NCI-H128 (cell line): ENCODE results near the gene E2F3.

Source experiments
- DNase-seq: peaks from one replicate; lab custom pipeline; 2025; ENCODE audit not compliant: unreplicated experiment; lab: John Stamatoyannopoulos, UW

E2F3 gene

DNA sequence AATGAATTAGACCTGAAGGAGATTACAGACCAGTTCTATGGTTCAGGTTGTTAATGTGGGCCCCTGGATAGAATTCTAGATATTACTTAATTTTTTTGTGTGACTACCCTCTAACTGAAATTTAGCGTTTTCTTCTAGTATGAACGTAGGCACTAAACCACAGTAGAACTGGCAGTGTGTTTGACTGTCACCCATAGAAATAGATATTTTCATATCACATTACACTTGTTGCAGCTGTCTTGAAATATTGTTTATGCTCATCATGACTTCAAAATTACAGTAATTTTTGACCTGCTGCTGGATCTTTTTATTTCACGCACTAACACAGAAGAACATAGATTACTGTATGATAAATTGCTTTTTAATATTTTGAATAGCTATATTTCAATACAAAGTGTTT, 31.6 kb downstream of the E2F3 start:
- no peak for DNase-seq

DNA sequence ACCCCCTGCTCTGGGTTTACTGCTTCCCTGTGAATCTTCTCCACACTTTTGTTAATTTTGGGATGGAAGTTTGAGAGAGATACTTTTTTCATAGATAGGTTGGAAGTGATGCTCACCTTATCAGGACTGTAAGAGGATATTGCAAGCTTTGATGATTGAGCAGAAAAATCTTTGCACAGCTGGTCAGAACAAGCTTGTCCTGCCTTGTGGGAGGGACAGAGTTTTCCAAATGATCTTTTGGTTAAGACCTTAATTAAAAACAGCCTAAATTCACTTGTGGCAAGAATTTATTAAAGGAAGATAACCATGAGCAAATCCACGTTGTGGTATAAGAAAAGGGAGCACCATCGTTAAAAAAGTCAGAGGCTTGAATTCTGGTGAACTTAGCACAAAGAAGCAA, 32.2 kb downstream of the E2F3 start:
- no peak for DNase-seq

DNA sequence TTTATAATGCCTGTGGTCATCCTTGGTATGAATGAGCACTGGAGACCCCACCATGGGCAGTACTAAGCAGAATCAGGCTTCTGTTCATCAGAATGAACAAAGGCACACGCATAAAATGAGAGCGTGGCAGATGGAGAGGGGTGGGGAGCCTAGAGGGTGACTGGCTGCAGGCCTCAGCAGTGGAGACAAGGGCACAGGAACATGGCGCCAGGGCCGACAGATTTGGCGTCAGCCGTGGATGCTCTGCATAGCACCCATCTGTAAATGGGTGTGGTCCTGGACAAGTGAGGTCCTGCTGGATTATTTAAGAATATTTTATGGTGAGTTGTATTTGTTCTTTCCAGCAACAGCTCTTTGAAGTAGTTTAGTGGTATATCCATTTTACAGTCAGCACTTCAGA, 33.1 kb downstream of the E2F3 start:
- DNase-seq = no peak

DNA sequence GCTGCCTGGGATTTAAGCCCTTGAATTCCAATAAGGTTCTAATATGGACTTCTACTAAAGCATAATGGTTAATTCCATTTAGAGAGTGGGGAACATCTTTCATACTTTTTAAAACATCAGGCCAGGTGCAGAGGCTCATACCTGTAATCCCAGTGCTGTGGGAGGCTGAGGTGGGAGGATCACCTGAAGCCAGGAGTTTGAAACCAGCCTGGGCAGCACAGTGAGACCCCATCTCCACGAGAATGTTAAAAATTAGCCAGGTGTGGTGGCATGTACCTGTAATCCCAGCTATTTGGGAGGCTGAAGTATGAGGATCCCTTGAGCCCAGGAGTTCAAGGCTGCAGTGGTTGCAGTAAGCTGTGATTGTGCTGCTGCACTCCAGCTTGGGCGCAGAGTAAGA, 35.0 kb downstream of the E2F3 start:
- DNase-seq = no peak

DNA sequence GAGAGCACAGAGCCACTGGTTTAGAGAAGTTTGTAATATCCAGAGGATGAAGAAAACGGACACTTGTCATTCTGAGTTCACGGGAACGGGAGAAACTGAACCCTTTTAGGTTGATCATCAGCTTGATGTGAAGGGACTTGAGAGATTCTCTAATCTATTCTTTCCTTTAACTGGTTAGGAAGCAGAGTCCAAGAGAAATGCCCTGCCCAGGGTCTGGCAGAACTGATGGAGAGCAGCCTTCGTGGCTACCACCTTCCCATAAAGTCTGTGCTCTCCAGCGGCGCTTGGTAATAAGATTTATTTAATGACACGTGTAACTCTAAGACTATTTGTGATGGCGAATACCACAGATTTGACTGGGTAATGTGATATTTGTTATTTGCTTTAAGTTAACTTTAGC, 36.0 kb downstream of the E2F3 start:
- no peak for DNase-seq

DNA sequence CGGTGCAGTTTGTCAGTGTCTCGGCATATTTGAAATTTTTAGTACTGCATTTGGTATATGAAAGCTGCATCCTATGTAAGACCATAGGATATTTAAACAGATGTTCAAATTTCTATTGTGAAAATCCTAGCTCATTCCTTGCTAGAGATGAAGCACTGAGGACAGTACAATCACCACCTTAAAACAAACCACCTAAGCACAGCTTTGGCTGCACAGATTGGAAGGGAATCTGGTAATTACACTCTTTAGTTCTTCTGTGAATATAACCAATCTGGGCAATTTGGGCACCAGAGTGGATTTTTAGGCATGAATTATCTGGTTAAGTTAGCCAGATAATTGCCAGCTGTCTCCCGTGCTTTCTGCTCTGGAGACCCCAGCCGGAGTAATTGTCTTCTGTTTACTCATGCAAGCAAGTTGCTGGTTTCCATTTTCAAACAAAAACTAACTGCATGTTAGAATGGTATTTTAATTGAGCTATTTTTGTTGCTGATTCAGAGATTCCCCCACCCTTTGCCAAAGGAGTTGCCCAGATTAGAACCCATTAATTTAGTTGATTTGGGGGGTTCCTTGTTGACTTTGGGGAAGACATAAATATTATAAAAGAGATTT, 36.9 kb downstream of the E2F3 start:
- DNase-seq = no peak

DNA sequence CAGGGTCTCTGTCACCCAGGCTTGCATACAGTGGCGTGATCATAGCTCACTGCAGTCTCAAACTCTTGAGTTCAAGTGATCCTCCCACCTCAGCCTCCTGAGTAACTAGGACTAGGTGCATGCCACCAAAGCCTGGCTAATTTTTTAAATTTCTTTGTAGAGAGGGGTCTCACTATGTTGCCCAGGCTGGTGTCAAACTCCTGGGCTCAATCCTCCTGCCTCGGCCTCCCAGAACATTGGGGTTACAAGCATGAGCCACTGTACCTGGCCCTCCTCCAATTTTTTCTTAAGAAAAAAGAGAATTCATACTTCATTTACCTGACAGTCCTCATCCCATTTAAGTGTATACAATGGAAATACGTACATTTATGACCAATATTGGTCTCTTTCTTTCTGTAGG, 37.9 kb downstream of the E2F3 start:
- DNase-seq = no peak

DNA sequence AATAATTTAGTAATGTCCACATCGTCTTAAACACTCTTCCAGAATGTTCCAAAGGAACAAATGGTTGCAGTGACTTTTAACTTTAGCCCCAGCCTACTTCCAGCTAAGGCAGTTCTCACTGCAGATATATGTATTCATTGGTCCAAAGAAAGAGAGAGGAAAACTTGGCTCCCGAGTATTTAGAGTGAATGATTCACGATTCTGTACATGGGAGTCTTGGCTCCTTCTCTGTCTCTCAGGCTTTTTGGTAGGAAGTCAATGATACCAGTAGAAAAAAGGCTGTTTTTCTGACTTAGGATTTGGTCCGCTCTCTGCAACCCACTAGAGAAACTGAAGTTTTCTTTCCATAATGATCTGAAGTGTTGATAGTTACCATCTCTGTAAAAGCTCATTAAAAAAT, 38.6 kb downstream of the E2F3 start:
- DNase-seq = no peak

DNA sequence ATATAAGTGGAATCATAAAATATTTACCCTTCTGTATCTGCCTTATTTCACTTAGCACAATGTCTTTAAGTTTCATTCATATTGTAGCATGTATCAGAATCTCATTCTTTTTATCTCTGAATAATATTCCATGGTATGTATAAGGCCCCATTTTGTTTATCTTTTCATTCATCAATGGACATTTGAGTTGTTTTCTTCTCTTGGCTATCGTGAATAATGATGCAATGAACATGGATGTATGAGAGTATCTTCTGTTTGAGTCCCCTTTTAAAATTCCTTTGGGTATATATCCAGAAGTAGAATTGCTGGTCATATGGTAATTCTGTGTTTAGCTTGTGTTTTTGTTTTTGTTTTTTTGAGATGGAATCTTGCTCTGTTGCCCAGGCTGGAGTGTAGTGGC, 39.6 kb downstream of the E2F3 start:
- no peak for DNase-seq

DNA sequence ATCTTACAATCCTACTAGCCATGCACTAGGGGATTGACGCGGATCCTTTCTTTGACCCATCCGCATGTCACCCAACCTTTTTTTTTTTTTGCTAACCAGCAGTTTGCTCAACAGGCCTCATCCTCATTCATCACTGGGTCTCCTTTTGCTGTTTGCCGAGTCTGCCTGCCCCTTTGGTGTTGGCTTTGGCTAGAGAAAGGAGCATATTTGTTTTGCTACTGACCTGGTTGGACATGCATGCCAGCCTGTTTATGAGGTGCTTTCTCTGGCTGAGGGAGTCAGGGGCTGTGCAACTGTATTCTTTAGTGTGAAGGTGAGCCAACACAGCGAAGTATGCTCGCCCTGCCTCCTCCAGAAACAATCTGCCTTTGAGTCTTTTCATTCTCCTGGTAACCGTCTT, 40.2 kb downstream of the E2F3 start:
- DNase-seq = no peak

DNA sequence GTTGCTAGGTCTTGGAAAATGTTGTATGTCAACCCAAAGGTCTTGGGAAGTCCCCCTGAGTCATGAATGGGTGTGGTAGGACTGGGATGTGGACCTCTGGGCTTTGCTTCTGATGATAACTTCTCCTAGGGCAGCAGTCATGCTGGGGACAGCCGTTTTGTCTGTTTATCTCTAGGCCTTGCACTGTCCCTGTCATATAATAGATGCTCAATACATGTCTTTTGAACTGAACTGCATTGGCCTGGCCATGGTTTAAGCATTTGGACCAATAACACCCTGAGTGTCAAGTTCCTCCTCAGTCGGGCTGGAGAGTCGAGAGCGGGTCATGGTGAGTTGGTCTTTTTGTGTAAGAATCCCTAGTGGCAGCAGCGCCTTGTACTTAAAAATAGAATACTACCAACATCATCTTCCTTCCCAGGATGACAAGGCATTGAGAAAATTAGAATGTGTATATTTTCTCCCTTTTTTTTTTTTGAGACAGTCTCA, 43.1 kb downstream of the E2F3 start:
- no peak for DNase-seq

DNA sequence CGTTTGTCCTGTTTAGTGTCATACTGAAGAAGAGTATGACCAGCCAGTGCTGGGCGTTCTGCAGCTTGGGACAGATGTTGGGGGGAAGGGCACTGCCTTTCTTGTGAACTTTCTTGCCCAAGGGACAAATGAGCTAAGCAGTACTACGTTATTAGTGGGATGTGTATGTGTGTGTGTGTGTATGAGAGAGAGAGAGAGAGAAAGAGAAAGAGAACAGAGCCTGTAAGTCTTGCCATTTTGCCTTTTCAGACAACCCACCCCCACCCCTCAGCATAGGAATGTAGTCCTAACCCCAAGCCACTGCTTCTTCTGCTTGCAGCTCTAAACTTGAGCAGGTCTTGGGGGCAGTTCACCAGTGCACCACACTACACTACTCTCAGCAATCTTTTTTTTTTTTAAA, 45.5 kb downstream of the E2F3 start:
- DNase-seq = no peak

DNA sequence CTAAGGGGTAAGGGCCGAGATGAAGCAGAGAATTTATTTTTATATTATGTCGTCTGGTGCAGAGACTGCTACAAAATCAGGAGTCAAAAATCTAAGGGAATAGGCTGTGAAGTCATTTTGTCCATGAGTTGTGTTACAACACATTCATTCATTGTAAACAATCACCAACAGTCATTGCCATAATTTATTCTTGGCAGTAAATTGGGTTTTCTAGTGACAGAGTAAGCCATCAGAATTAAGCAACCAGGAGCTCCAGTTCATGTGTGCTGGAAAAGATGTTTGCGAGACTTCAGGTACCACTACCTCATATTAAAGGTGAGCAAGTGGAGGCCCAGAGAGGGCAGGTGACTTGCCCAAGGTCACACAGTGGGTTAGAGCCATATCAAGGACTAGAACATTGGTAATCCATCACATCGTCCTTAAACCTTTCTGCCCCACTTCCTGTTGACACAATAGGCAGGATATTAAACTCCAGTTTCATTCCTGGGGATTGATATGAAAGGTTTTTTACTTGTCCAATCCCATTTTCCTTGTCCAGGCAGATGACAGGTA, 46.0 kb downstream of the E2F3 start:
- no peak for DNase-seq

DNA sequence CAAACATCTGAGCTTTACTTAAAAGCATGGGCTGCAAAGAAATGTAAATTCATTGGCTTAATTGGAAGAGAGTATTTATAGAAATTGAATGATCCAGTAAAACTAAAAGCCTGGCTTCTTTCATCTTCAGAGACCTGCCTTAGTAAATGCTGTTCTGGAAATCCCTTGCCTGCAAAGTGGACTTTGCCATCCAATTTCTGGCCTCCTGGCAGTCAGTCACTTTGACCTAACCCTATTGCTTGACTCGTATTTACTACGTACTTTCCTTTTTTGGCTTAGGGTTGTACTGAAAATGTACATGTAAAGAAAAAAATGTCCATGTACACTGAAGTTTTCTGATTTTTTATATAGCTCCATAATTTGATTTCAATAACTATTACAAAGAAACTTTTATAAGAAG, 47.1 kb downstream of the E2F3 start:
- DNase-seq = no peak

DNA sequence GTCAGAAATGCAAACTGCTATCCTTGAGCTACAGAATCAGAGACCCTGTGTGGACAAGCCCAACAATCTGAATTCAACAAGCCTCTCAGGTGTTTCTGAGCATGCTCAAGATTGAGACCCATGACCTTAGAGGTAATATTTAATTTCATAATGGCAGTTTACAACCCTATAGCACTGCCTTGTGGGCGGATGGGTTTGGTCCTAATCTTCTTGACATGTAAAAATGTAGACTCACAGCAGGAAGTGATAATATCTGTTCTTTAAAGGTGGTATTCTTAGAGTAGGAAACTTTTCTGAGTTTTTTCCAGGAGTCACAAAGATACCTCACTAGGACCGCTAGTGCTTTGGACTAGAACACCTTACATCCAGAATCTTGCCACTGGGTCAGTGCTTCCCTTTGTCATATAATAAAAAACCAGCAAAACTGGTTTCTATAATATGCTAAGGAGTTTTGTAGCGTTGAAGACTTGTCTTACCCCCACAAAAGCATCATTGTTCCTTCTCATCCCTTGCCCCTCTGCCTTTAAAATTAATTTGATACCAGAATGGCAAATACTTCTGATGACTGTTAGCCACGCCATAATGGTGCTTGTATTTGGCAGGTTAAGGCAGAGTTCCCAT, 52.6 kb downstream of the E2F3 start:
- DNase-seq = no peak

DNA sequence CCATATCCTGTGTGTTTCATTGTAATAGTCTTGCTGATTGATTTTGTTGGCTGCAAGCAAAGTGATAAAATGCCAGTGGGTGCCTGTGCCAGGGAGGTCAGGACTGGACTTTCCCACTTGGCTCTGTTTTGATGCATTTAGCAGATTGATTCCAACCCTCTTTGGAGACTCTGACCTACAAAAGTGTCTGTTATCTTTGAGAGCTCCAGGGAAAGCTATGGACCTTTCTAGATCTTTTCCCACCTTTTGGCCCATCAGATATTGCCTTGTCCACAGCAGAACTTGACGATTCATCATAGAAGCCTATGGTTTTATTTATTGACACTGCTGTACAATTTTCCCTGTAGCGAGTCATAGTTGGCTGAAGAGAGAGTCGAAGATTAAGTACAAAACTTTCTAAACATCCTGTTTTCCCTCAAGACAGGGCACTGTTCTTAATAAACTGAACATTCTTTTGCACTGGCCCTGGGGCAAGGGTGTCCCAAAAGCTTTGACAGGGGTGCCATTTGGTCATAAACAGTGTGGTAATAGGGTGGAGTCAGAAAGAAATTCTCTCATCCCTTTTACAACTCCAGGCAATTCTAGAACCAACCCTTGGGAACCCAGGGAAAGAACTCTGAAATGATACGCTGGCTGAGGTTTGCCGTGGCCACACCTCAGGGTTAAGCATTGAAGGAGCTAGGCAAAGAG, 53.7 kb downstream of the E2F3 start:
- DNase-seq = no peak

DNA sequence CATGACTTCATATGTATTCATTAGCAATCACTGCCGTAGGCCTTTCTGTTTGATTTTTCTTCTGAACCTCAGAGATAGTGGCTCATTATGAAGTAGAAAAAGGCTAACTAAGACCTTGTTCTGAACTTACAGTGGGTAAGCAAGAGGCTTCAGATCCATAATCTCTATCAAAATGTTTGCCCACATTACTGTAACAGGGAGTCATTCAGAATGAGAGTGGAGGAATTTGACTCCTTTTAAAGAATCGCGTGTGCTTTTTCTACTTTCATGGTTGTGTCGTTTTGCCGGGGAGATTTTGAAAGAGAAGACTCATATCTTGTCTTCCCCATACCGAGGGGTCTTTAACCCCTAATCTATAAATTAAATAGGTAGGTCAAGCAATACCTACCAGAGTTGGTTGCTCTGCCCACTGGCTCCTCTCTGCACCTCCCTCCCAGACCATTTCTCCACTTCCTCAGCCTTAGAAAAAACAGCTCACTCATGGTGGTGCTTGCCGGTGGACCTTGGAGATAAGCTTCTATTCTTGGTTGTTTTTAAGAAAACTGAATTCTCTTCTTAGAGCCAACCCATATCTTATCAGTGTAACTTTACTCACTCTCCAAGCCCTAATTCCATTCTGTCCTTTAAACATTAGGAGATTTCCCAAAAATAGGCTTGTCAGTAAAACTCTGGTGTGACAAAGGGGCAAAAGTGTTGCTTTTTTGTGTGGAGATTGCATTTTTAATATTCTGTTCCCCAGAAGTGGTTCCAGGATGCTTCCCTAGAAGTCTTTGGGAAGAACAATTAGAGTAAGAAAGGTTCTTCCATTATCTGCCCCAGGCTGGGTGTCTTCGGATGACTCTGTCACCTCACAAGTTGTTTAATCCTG, 56.6 kb downstream of the E2F3 start:
- no peak for DNase-seq

DNA sequence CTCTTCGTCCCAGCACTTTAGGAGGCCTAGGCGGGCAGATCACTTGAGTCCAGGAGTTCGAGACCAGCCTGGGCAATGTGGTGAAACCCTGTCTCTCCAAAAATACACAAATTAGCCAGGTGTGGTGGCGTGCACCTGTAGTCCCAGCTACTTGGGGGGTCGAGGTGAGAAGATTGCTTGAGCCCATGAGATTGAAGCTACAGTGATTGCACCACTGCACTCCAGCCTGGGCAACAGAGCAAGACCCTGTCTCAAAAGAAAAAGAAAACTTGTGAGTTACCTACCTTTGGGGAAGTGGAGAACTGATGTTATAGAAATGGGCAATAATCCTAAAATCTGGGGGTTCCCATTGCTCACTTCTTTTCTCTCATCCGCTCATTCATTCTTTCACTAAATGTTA, 58.0 kb downstream of the E2F3 start:
- no peak for DNase-seq

DNA sequence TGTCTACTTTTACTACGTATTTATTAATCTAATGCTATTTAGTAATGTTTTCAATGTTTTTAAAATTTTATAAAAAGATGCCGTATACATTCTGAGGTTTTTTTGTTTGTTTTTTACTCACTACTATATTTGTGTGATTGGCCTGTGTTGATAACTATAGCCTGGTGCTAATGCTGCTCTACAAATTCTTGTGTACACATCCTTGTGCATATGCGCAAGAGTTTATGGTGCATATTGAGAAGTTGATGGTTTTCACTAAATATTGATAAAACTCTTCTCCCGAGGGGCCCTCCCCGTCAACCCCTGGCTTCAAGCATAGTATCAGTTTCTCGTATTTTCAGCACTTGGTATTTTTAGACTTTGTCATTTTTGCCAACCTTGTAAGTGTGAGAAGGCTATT, 59.9 kb downstream of the E2F3 start:
- no peak for DNase-seq

DNA sequence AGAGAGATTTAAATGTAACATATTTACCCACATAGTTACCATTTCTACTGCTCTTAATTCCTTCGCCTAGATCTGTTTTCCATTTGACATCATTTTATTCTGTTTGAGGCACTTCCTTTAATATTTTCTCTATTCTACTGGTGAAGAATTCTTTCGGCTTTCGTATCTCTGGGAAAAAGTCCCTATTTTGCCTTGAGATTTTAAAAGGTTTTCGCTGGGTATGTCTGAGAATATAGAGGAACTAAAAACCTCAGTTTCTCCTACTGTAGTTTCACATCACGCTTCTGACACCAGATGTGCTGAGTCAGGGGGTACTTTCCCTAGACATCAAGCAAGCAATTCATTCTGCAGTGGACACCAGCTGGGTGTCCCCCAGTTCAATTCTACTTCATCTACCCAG, 61.7 kb downstream of the E2F3 start:
- no peak for DNase-seq

DNA sequence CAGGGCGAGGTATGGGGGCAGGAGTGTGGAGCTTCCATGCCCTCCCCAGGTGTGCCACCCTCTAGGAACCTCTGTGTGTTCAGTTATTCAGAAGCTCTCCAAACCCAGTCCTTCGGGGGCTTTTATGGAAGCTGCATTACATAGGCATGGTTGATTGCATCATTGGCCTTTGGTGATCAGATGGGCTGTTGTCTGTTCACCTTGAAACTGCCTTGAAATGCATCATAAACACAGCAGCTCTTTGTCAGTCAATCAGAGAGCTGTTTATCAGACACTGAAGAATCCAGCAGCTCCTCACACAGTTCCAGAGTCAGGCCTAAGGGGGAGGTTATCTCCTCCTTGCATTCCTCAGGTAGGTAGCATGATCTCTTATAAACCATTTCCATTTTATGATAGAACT, 62.4 kb downstream of the E2F3 start:
- no peak for DNase-seq
